Body of pancreas (tissue), 4 donors: ENCODE results near the gene DHRS11. TPM values are rescaled to one million over a fixed set of nuclear protein-coding genes. Genes with fewer than 3 reads are reported as not detected.

Source experiments
- ATAC-seq: fragments of 150-250 bp; one replicate; pipeline ENCODE4 v1.9.1; 2016
- DNase-seq, 4 donors: peaks; one replicate each; pipeline ENCODE4 v3.0.0-alpha.2; 2019
- H3K27ac ChIP-seq, 4 donors: fragments of 200-600 bp; sonication (generic); 1 replicate in 3 of 4; 2 replicates in 1 of 4; pipeline versions ENCODE4 v1.5.1 to v1.6.1; 2016 to 2019; ENCODE audit warnings: mild to moderate bottlenecking in 1 of 4, mixed read lengths in 1 of 4, moderate library complexity in 1 of 4
- H3K27me3 ChIP-seq, 2 donors: fragments of 200-600 bp; sonication (generic); one replicate each; pipeline ENCODE4 v1.6.0; 2016; ENCODE audit warnings: mild to moderate bottlenecking in 1 of 2
- H3K36me3 ChIP-seq, 2 donors: fragments of 200-600 bp; sonication (generic); replicated peaks in 1 of 2; 2 replicates each; pipeline ENCODE4 v1.5.1; 2016; ENCODE audit warnings: low read depth in 2 of 2; ENCODE audit not compliant: insufficient read depth in 1 of 2
- H3K4me1 ChIP-seq: fragments of 200-600 bp; sonication (generic); one replicate; pipeline ENCODE4 v1.6.0; 2016
- H3K4me3 ChIP-seq, 2 donors: fragments of 200-600 bp; sonication (generic); 1 replicate in 1 of 2; 2 replicates in 1 of 2; pipeline ENCODE4 v1.5.1; 2016 to 2019
- H3K9me3 ChIP-seq, 3 donors: fragments of 200-600 bp; sonication (generic); 1 replicate in 2 of 3; 2 replicates in 1 of 3; pipeline ENCODE4 v1.5.1; 2016
- POLR2A ChIP-seq, 3 donors: fragments of 450-650 bp; IDR thresholded peaks; one replicate each; pipeline ENCODE4 v1.6.1; 2016; ENCODE audit warnings: antibody characterized with exemption in 3 of 3, mild to moderate bottlenecking in 2 of 3
- WGBS, 2 donors: methylation state at CpG; one replicate each; pipeline ENCODE4 v1.1.5; 2017; 5-methylcytosine and 5-hydroxymethylcytosine counted together
- intact Hi-C: fragments of 100-400 bp; cut with DNase I; formaldehyde crosslinking; loops from one replicate; pipeline ENCODE4 v1.15.1; 2023
- total RNA-seq, 2 donors: library from RNA; depleted of rRNA; stranded (reverse); fragments of >200 nt; gene quantifications; one replicate each; pipeline ENCODE4 v1.1.0, GENCODE V29; 2016
- TF ChIP-seq, protein P1 (sequence below), 7 experiments: fragments of 450-650 bp in 4 of 7; fragments of 200-600 bp in 3 of 7; sonication (generic) in 3 of 7; IDR thresholded peaks; one replicate each; pipeline ENCODE4 v1.5.1; 2016 to 2019; ENCODE audit warnings: antibody characterized with exemption in 7 of 7

DHRS11 gene
- total RNA-seq, 2 donors from 2014 or later = 7.0 to 16.5 TPM

GRCh38 chr17:36611345-36612072 lies 19.8 kb downstream of the DHRS11 start:
- DNase-seq = no peak
- H3K9me3 ChIP-seq = no peaks in the 10 kb centered on the region
- no peaks in the 10 kb centered on the region for H3K27me3 ChIP-seq
- WGBS, 2 donors = 84 to 86% methylated on average over 9 of the region's 9 CpGs
- H3K4me3 ChIP-seq = no peak overlapping the region
- intact Hi-C loops = no loop called here
- no peaks in the 10 kb centered on the region for H3K4me1 ChIP-seq
- H3K36me3 ChIP-seq = no peaks in the 10 kb centered on the region
- no peak overlapping the region for H3K27ac ChIP-seq
- no peak for ATAC-seq
- no peak for TF ChIP-seq POLR2A (IDR thresholded peaks at IDR 0.05)
- TF ChIP-seq, protein P1, sequence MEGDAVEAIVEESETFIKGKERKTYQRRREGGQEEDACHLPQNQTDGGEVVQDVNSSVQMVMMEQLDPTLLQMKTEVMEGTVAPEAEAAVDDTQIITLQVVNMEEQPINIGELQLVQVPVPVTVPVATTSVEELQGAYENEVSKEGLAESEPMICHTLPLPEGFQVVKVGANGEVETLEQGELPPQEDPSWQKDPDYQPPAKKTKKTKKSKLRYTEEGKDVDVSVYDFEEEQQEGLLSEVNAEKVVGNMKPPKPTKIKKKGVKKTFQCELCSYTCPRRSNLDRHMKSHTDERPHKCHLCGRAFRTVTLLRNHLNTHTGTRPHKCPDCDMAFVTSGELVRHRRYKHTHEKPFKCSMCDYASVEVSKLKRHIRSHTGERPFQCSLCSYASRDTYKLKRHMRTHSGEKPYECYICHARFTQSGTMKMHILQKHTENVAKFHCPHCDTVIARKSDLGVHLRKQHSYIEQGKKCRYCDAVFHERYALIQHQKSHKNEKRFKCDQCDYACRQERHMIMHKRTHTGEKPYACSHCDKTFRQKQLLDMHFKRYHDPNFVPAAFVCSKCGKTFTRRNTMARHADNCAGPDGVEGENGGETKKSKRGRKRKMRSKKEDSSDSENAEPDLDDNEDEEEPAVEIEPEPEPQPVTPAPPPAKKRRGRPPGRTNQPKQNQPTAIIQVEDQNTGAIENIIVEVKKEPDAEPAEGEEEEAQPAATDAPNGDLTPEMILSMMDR (IDR thresholded peaks at IDR 0.05) = no peak

- no peaks in the 10 kb centered on the region for H3K27me3 ChIP-seq
- H3K9me3 ChIP-seq = no peaks in the 10 kb centered on the region
- TF ChIP-seq, protein P1 (IDR thresholded peaks at IDR 0.05) = no peak
- TF ChIP-seq POLR2A (IDR thresholded peaks at IDR 0.05) = no peak
- intact Hi-C loops = no loop called here
- no peak overlapping the region for H3K4me3 ChIP-seq
- WGBS, 2 donors = 72 to 75% methylated on average over 2 to 3 of the region's 3 CpGs
- ATAC-seq (no peak), DNase-seq (no peak)
- H3K27ac ChIP-seq = no peak overlapping the region
- H3K36me3 ChIP-seq = no peaks in the 10 kb centered on the region
- H3K4me1 ChIP-seq = no peaks in the 10 kb centered on the region
Observed at GRCh38 chr17:36612323-36612722, 20.6 kb downstream of the DHRS11 start.

DNA sequence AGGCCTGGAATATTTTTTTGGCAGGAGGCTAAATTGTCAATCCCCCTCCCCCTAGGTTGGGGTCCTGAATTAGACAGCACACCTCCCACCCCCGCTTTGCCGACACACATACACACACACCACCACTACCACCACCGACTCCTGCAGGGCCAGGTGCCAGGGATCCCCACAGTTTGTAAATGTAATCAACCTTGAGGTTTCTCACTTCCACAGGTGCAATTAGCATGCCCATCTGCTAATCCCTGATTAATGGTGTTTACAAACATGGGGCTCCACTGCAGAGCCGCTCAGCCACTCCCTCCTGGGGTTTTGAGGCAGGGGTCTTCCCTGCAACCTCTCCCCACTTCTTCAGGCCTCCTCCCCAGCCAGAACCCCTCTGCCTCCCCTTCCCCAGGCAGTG lies 21.5 kb downstream of the DHRS11 start:
- peak in 1 of 4 donors; percentile 24 for DNase-seq
- Histone ChIP-seq H3K9me3 (no peaks in the 10 kb centered on the region), H3K27me3 (no peaks in the 10 kb centered on the region), H3K36me3 (no peaks in the 10 kb centered on the region), H3K4me1 (no peaks in the 10 kb centered on the region), H3K27ac (no peak overlapping the region), H3K4me3 (no peak overlapping the region)
- intact Hi-C loops = no loop called here
- TF ChIP-seq, protein P1 (IDR thresholded peaks at IDR 0.05) = no peak
- TF ChIP-seq POLR2A (IDR thresholded peaks at IDR 0.05) = no peak
- 47 to 56% methylated on average over 4 of the region's 4 CpGs for WGBS, 2 donors
- ATAC-seq = no peak

GRCh38 chr17:36614081-36614480 lies 22.4 kb downstream of the DHRS11 start:
- intact Hi-C loops = no loop called here
- TF ChIP-seq POLR2A (IDR thresholded peaks at IDR 0.05) = no peak
- TF ChIP-seq, protein P1 (IDR thresholded peaks at IDR 0.05) = no peak
- ATAC-seq (no peak), DNase-seq (no peak)
- no peaks in the 10 kb centered on the region for H3K36me3 ChIP-seq
- no peaks in the 10 kb centered on the region for H3K4me1 ChIP-seq
- 52 to 63% methylated on average over 7 of the region's 7 CpGs for WGBS, 2 donors
- no peaks in the 10 kb centered on the region for H3K9me3 ChIP-seq
- H3K27me3 ChIP-seq = no peaks in the 10 kb centered on the region
- no peak overlapping the region for H3K4me3 ChIP-seq
- H3K27ac ChIP-seq = no peak overlapping the region

DNA sequence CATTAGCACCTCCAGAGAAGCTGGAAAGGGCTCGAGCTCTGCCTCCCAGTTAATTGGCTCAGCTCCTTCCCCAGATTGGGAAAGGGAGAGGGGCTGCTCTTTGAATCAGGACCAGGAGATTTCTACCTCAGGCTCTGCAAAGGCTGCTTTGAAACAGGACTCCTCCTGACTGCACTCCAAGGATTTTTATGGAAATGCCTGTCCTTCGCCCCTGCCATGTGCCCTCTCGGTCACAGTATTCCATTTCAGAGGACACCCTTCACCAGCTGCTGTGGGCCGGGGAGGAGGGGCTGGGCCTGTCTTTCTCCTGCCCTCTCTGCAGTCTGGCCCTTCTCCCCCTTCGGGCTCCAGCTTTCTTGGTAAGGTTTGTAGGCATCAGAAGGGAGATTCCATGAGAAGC lies 23.3 kb downstream of the DHRS11 start:
- Histone ChIP-seq H3K4me1 (no peaks in the 10 kb centered on the region), H3K36me3 (no peaks in the 10 kb centered on the region), H3K27me3 (no peaks in the 10 kb centered on the region), H3K27ac (no peak overlapping the region), H3K9me3 (no peaks in the 10 kb centered on the region), H3K4me3 (no peak overlapping the region)
- no peak for TF ChIP-seq POLR2A (IDR thresholded peaks at IDR 0.05)
- TF ChIP-seq, protein P1 (IDR thresholded peaks at IDR 0.05) = no peak
- intact Hi-C loops = no loop called here
- 46 to 52% methylated on average over 2 to 5 of the region's 5 CpGs for WGBS, 2 donors
- DNase-seq (no peak), ATAC-seq (no peak)
